Stimulated activated CD4-positive, alpha-beta T cell treated with anti-CD3 and anti-CD28 coated beads, Interleukin-15, amount 100 ng/mL, for 1 hour (primary cell): ENCODE results near the gene ITPR2.
"Not testable (repeated sequence)": the region's sequence is repeated elsewhere in the genome, so short reads cannot be mapped to it uniquely, and the experiment has no call there.

ENCODE experiments used
- DNase-seq, 2 donors: peaks; one replicate each; pipeline ENCODE4 v3.0.0-alpha.2; 2020; ENCODE audit warnings: low read depth in 1 of 2, low spot score in 1 of 2

The ITPR2 gene

DNA sequence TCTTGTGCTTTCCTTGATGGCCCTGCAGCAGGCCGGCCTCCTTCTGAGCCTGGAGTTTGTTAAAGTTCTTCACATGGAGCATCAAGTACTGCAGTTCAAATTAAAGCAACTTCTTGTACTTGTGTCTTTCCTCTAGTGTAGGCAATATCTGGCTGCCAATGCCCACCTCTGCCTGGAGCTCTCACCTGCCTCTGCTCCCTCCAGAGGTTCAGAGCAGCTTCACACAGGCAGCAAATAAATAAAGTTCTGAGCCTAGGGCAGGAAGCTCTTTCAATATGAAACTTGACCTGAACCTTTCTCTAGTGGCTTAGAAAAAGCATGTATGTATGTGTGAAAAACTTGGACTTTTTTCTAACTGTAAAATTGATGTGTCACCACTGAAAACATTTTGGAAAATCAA is 65.9 kb downstream of the ITPR2 start:
- no peak for DNase-seq

DNA sequence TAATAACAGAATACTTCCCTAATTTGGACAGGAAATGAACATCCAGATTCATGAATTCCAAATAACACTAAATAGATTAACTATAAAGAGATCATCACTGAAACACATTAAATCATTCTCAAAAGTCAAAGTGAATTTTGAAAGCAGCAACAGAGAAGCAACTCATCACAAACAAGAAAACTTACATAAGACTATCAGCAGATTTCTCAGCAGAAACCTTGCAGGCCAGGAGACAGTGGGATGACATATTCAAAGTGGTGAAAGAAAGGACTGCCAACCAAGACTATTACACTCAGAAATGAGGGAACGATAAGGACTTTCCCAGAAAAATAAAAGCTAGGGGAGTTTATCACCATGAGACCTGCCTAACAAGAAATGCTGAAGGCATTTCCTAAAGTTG is 70.8 kb downstream of the ITPR2 start:
- no peak for DNase-seq

GRCh38 chr12:26761775-26762174 is 71.2 kb downstream of the ITPR2 start:
- DNase-seq = no peak

- no peak for DNase-seq
Observed at GRCh38 chr12:26760657-26761293, 72.2 kb downstream of the ITPR2 start.

- DNase-seq = not testable (repeated sequence)
Observed at GRCh38 chr12:26755362-26755761, 77.6 kb downstream of the ITPR2 start.

- DNase-seq = no peak
Observed at GRCh38 chr12:26754148-26754547, 78.8 kb downstream of the ITPR2 start.

GRCh38 chr12:26751179-26751578 is 81.8 kb downstream of the ITPR2 start:
- no peak for DNase-seq

DNA sequence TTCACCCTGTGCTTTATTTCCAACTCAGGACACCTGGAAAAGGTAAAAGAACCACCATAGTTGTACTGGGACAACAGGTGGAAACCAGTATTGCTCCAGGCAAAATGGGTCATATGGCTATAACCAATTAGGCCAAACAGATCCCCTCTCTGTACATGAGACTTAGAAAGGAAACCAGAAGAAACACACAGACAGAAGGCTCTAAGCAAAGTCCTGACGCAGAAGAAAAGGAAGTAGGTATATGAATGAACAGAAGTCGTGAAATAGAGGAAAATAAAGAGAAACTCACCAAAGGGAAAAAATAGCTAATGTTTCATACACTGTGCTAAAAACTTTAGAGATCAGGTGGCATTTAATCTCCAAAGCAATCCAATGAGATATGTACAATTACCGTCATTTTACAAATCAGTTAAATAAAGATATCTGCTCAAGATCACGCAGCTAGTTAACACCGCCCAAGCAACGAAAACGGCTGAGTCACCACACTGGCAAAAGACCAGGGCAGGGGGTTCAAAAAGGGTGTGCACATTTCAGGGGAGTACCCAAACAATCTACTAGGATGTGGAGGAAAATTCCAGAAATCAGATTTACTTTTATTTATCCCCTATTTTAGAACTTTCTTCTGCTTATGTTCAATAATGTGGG is 82.3 kb downstream of the ITPR2 start:
- no peak for DNase-seq

DNA sequence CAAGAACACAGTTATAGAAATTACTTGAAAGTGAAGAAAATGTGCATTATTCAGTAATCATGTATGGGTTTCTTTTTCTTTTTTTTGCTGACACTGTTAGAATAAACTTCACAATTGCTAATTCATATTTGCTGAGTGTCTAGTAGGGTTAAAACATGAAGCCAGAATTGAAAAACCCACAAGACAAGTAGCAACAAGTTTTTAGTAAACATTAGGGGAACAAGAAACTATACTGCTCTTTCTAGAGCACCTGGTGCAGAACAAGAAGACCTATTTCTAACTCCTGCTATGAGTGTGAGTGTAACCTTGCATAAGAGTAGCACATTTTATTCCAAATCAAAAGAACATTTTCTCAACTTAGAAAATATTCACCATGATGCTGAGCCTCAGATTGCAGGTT is 83.2 kb downstream of the ITPR2 start:
- no peak for DNase-seq

DNA sequence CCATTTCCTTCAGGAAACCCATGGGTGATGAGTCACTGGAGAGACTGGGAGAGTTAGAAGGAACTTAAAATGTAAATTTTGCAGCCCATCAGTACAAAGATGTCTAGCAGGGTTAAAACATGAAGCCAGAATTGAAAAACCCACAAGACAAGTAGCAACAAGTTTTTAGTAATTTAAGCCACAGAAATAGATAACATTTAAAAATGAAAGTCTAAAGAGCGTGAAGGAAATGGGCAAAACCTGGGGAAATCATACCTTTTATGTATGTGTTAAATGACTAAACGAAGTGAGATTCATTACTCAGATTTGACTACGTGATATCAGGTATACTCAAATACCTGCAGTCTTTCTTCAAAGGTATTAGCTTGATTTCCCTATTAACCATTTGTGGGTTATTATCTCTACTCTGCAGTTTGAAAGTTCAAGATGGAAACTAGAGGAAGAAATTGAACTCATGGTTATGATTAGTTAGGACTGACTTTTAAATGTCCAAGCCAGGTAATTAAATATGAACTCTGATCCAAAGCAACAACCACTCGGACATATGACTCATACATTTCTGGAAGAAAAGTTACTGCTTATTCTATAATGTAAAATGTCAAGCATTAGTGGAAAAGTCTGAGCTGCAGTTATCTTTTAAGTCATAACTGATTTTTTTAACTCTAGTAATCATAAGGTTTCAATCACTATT is 84.1 kb downstream of the ITPR2 start:
- DNase-seq = no peak

- no peak for DNase-seq
Observed at GRCh38 chr12:26748412-26748740, 84.6 kb downstream of the ITPR2 start.

- no peak for DNase-seq
Observed at GRCh38 chr12:26746121-26746714, 86.8 kb downstream of the ITPR2 start.

DNA sequence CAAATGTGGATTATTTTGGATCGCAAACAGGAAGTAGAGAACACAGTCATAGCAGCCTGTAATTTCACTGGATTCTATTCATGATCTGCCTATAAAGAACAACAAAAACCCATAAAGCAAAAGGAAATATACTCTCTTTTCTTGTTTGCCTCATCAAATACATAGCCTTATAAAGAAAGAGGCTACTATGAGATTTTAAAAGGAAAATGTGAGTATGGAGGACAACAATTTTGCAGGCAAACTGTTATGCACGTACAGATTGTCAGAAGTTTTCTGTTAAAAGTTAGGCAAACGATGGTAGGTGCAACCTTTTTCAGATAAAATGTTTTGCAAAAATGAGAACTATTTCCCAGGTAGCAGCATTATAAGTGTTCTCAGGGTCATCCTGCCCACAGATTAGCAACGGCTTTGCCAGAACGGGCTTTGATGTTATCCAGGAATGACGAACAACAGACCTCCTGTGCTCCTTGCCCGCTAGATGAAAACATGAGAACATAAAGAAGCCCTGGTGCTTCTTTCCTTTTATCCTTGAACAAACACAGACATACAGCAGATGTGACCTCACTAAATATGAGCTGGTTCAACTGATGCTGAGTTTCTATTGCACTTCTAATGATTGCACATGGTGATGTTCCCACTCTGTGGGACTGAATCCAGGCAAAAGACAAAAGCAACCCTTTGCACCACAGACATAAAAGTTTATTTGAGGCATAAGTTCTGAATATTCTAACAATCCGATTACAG is 88.1 kb downstream of the ITPR2 start:
- no peak for DNase-seq

DNA sequence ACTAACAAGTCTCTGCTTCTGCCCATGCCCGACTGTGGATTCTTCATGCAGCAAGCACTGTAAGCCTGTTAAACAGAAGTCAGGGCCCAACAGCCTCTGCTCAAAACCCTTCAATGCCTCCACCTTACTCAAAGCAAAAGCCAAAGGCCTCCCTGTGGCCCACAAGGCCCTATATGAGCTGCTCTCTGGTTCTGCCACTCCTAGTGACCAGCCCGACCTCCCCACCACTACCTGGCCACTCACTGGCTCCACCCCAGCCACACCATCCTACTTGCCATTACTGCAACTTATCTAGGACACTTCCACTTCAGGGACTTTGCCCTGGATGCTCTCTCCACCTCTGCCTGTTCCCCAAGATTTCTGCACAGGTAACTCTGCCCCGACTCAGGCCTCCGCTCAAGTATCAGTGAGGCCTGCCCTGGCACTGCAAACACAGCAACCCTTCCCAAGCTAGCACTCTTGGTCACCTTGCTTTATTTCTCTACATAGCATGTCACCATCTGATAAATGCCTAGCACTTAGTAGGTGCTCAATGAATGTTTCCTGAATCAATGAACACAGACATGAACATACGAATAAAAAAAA is 88.9 kb downstream of the ITPR2 start:
- no peak for DNase-seq

GRCh38 chr12:26741584-26742227 is 91.3 kb downstream of the ITPR2 start:
- no peak for DNase-seq

GRCh38 chr12:26740991-26741390 is 92.0 kb downstream of the ITPR2 start:
- DNase-seq = no peak

DNA sequence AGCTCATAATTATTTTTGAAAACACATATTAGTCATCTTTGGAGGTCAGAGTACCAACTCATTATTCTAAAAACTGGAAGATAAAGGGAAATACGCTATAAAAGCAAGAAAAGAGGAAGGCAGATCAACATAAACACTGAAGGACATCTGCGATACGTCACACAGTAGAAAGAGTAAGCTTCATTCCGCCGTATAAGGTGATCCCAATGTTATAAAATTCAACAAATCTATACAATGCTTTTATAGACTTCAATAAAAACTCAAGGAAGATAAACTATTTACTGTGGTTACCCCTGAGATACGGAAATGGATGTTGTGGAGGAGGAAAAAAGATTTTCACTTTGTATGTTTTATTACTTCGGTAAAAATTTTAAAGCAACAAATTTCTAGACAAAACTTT is 92.6 kb downstream of the ITPR2 start:
- no peak for DNase-seq

- DNase-seq = no peak
Observed at GRCh38 chr12:26737487-26738030, 95.4 kb downstream of the ITPR2 start.

- no peak for DNase-seq
Observed at GRCh38 chr12:26736563-26737486, 96.2 kb downstream of the ITPR2 start.
